Activated CD4-positive, alpha-beta memory T cell treated with anti-CD3 and anti-CD28 coated beads, Interleukin-2, amount 10 ng/mL, durations not matched to agents 7 days and 5 days (primary cell): Measurements from ENCODE around the gene STK32B. TPM values are rescaled to one million over a fixed set of nuclear protein-coding genes. Genes with fewer than 3 reads are reported as not detected.

ENCODE experiments used
- CTCF ChIA-PET: fragments of 350-600 bp; sonication (Branson Sonifier 250); formaldehyde crosslinking; loops from one replicate; lab custom pipeline; 2021; ENCODE audit warnings: antibody characterized with exemption, inconsistent platforms; lab: Charles Lee
- POLR2A ChIA-PET: fragments of 350-600 bp; sonication (Branson Sonifier 250); formaldehyde crosslinking; loops from one replicate; lab custom pipeline; 2021; ENCODE audit warnings: antibody characterized with exemption; lab: Charles Lee
- DNase-seq: peaks from one replicate; pipeline ENCODE4 v3.0.0-alpha.2; 2020
- H3K27ac Mint-ChIP-seq: one replicate; pipeline ENCODE4 v1.8.0; 2021; ENCODE audit warnings: mild to moderate bottlenecking, mixed read lengths
- H3K27me3 Mint-ChIP-seq: one replicate; pipeline ENCODE4 v1.8.0; 2021; ENCODE audit warnings: mixed read lengths
- H3K36me3 Mint-ChIP-seq: one replicate; pipeline ENCODE4 v1.8.0; 2021; ENCODE audit warnings: low read depth, mixed read lengths
- H3K4me1 Mint-ChIP-seq: one replicate; pipeline ENCODE4 v1.8.0; 2021; ENCODE audit warnings: mixed read lengths
- H3K4me3 Mint-ChIP-seq: one replicate; pipeline ENCODE4 v1.8.0; 2021; ENCODE audit warnings: mild to moderate bottlenecking, mixed read lengths
- H3K9me3 Mint-ChIP-seq: one replicate; pipeline ENCODE4 v1.8.0; 2021; ENCODE audit warnings: mixed read lengths
- total RNA-seq, 2 experiments: library from RNA; stranded (reverse); gene quantifications; one replicate each; pipeline ENCODE4 v1.2.3, GENCODE V29; 2021

STK32B gene
- total RNA-seq, 2 experiments from 2014 or later: not detected

GRCh38 chr4:5330339-5330989 is 279.2 kb downstream of the STK32B start:
- no peak for DNase-seq
- CTCF ChIA-PET: no interaction called here
- H3K9me3 Mint-ChIP-seq: peaks cover 6% of the 10 kb centered on the region
- H3K4me1 Mint-ChIP-seq: no peaks in the 10 kb centered on the region
- POLR2A ChIA-PET: no interaction called here
- no peak overlapping the region for H3K4me3 Mint-ChIP-seq
- H3K27ac Mint-ChIP-seq: no peak overlapping the region
- no peaks in the 10 kb centered on the region for H3K27me3 Mint-ChIP-seq
- no peaks in the 10 kb centered on the region for H3K36me3 Mint-ChIP-seq

DNA sequence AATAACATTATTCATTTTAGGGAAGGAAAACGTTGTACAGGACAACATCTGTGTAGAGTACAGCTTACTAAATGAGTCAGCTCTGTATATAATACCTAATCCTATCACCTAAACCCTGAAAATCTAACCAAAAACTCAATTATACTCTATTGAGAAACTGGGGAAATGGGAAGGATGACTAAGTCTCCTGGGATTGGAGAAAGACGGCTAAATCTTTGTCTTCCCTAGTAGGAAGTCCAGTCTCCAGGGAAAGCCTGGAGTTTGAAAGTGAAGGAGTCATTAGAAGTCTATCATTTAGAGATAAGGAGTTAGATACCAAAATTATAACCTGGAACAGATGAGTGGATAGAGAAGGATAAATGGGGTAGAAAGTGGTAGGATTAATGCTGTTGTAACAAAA is 286.5 kb downstream of the STK32B start:
- no peaks in the 10 kb centered on the region for H3K36me3 Mint-ChIP-seq
- no peaks in the 10 kb centered on the region for H3K27me3 Mint-ChIP-seq
- CTCF ChIA-PET: no interaction called here
- H3K27ac Mint-ChIP-seq: no peak overlapping the region
- no peak for DNase-seq
- POLR2A ChIA-PET: no interaction called here
- peaks cover 6% of the 10 kb centered on the region for H3K9me3 Mint-ChIP-seq
- H3K4me3 Mint-ChIP-seq: no peak overlapping the region
- H3K4me1 Mint-ChIP-seq: no peaks in the 10 kb centered on the region

DNA sequence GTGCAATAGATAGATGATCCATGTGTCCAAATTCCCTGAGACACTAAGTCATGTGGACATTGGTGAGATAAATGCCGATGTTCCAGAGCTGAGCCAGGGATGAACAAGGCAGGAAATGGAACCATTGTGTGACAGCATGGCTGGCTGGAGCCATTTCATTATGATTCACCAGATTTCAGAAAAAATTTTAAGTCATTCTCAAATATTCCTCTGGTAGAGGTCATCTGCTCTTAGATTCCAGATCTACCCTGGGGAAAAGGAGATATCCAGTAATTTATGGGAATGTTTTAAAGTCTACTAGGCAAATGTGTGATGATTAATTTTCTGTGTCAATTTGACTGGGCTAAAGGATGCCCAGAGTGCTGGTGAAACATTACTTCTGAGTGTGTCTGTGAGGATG is 287.3 kb downstream of the STK32B start:
- DNase-seq: no peak
- POLR2A ChIA-PET: no interaction called here
- Mint-ChIP-seq H3K27me3 (no peaks in the 10 kb centered on the region), H3K36me3 (no peaks in the 10 kb centered on the region), H3K9me3 (peaks cover 6% of the 10 kb centered on the region), H3K4me3 (no peak overlapping the region), H3K4me1 (no peaks in the 10 kb centered on the region), H3K27ac (no peak overlapping the region)
- CTCF ChIA-PET: no interaction called here

DNA sequence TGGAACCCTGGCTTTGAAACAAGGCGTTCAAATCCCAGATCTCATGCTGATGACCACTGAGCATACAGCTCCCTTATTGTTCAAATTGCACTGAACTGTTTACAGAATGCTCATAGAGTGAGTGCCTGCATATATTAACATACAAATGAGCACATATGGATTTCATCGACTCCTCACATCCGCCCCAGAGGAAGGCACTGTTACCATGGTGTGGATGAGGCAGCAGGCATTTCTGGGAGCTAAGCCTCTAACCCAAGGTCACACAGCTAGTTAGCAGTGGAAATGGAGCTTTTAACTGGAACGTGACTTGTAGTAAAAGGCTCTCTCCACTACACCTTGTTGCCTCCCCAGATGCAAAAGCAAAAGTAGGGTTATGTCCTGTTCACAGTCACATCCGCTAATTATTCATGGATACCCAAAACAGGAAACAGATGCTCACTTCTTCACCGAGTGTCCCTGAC is 289.7 kb downstream of the STK32B start:
- no peaks in the 10 kb centered on the region for H3K4me1 Mint-ChIP-seq
- no peak overlapping the region for H3K4me3 Mint-ChIP-seq
- H3K27ac Mint-ChIP-seq: no peak overlapping the region
- ChIA-PET CTCF (no interaction called here), POLR2A (no interaction called here)
- no peaks in the 10 kb centered on the region for H3K27me3 Mint-ChIP-seq
- H3K36me3 Mint-ChIP-seq: no peaks in the 10 kb centered on the region
- DNase-seq: no peak
- peaks cover 6% of the 10 kb centered on the region for H3K9me3 Mint-ChIP-seq

- DNase-seq: no peak
- no peak overlapping the region for H3K27ac Mint-ChIP-seq
- no peaks in the 10 kb centered on the region for H3K27me3 Mint-ChIP-seq
- no peaks in the 10 kb centered on the region for H3K4me1 Mint-ChIP-seq
- H3K9me3 Mint-ChIP-seq: peaks cover 6% of the 10 kb centered on the region
- no peaks in the 10 kb centered on the region for H3K36me3 Mint-ChIP-seq
- no peak overlapping the region for H3K4me3 Mint-ChIP-seq
- ChIA-PET CTCF (no interaction called here), POLR2A (no interaction called here)
These were observed 290.2 kb downstream of the STK32B start for GRCh38 chr4:5341526-5341925.

DNA sequence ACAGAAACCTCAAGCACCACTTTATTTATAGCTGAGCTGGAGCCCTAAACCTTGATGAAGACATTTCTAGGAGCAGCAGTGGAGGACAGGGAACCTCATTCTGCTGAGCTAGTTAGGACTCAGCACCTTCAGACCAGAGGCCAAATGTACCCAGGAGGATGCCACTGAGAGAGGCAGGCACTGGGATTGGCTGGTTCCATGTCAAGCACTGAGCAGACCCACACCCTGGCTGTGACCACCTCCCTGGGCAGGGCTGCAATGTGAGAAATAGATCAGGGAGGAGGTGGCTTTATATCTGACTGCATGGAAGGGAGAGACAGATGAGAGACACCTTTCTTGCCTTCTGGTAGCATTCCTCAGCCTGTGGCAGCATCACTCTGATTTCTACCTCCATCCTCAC is 304.6 kb downstream of the STK32B start:
- no peaks in the 10 kb centered on the region for H3K4me1 Mint-ChIP-seq
- H3K9me3 Mint-ChIP-seq: peaks cover 4% of the 10 kb centered on the region
- no peaks in the 10 kb centered on the region for H3K36me3 Mint-ChIP-seq
- H3K4me3 Mint-ChIP-seq: no peak overlapping the region
- no peak for DNase-seq
- CTCF ChIA-PET: no interaction called here
- H3K27me3 Mint-ChIP-seq: no peaks in the 10 kb centered on the region
- POLR2A ChIA-PET: no interaction called here
- H3K27ac Mint-ChIP-seq: no peak overlapping the region

DNA sequence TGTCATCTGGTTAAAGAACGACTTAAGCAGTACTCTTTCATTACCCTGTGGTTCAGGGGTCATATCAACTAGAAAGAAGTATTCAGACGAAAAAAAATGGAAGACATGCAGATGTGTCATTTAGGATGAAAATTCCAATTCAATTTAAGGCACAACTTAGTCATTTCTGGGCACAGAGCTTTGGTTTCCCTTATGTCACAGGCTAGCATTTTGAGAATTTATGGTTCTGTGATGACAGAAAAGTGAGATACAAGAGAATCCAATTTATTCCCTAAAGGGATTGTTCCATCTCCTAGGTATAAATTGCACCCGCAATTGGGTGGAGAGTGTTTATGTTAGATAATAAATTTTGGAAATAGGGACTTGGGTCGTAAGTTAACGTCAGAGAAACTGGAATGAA is 306.6 kb downstream of the STK32B start:
- no peaks in the 10 kb centered on the region for H3K27me3 Mint-ChIP-seq
- ChIA-PET CTCF (no interaction called here), POLR2A (no interaction called here)
- H3K9me3 Mint-ChIP-seq: peaks cover 4% of the 10 kb centered on the region
- H3K27ac Mint-ChIP-seq: no peak overlapping the region
- no peaks in the 10 kb centered on the region for H3K36me3 Mint-ChIP-seq
- no peak for DNase-seq
- H3K4me3 Mint-ChIP-seq: no peak overlapping the region
- no peaks in the 10 kb centered on the region for H3K4me1 Mint-ChIP-seq

- no peaks in the 10 kb centered on the region for H3K4me1 Mint-ChIP-seq
- CTCF ChIA-PET: no interaction called here
These were observed 310.7 kb downstream of the STK32B start for GRCh38 chr4:5361968-5362367.

GRCh38 chr4:5364406-5364805 is 313.1 kb downstream of the STK32B start:
- H3K36me3 Mint-ChIP-seq: no peaks in the 10 kb centered on the region
- peaks cover 3% of the 10 kb centered on the region for H3K9me3 Mint-ChIP-seq
- CTCF ChIA-PET: no interaction called here
- no peaks in the 10 kb centered on the region for H3K27me3 Mint-ChIP-seq
- H3K4me3 Mint-ChIP-seq: no peak overlapping the region
- H3K27ac Mint-ChIP-seq: no peak overlapping the region
- H3K4me1 Mint-ChIP-seq: no peaks in the 10 kb centered on the region
- no peak for DNase-seq
- POLR2A ChIA-PET: no interaction called here

More at GRCh38 chr4:5361968-5362367, 310.7 kb downstream of the STK32B start:
- no peak overlapping the region for H3K27ac Mint-ChIP-seq
- H3K27me3 Mint-ChIP-seq: no peaks in the 10 kb centered on the region
- peaks cover 4% of the 10 kb centered on the region for H3K9me3 Mint-ChIP-seq
- DNase-seq: no peak
- H3K36me3 Mint-ChIP-seq: no peaks in the 10 kb centered on the region
- POLR2A ChIA-PET: no interaction called here
- H3K4me3 Mint-ChIP-seq: no peak overlapping the region

GRCh38 chr4:5365071-5366008 is 314.1 kb downstream of the STK32B start:
- no peaks in the 10 kb centered on the region for H3K9me3 Mint-ChIP-seq
- H3K4me3 Mint-ChIP-seq: no peak overlapping the region
- H3K27ac Mint-ChIP-seq: no peak overlapping the region
- no peaks in the 10 kb centered on the region for H3K4me1 Mint-ChIP-seq
- CTCF ChIA-PET: no interaction called here
- H3K36me3 Mint-ChIP-seq: no peaks in the 10 kb centered on the region
- no peaks in the 10 kb centered on the region for H3K27me3 Mint-ChIP-seq
- POLR2A ChIA-PET: no interaction called here
- DNase-seq: no peak

GRCh38 chr4:5366009-5366386 is 314.7 kb downstream of the STK32B start:
- H3K27ac Mint-ChIP-seq: no peak overlapping the region
- no peaks in the 10 kb centered on the region for H3K9me3 Mint-ChIP-seq
- H3K4me1 Mint-ChIP-seq: no peaks in the 10 kb centered on the region
- no peak overlapping the region for H3K4me3 Mint-ChIP-seq
- ChIA-PET CTCF (no interaction called here), POLR2A (no interaction called here)
- H3K27me3 Mint-ChIP-seq: no peaks in the 10 kb centered on the region
- H3K36me3 Mint-ChIP-seq: no peaks in the 10 kb centered on the region
- no peak for DNase-seq

DNA sequence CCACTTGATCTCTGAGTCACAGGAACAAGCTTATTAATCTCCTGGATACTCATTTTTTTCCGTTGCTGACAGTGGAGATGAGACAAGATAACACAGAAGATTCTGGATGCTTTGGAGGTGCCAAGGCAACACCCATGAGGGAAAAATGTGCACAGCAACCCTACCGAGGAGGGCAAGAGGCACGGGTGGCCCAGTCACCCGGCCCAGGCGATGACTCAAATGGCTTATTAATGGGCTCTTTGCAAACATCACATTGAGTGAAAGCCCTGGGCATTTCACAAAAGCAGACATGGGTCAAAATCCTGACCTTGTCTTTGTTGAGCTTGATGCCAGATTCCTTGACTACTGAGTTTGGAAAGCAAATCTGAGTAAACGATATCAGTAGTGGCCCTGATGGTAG is 315.1 kb downstream of the STK32B start:
- Mint-ChIP-seq H3K27me3 (no peaks in the 10 kb centered on the region), H3K4me3 (no peak overlapping the region), H3K4me1 (no peaks in the 10 kb centered on the region), H3K9me3 (no peaks in the 10 kb centered on the region), H3K36me3 (no peaks in the 10 kb centered on the region), H3K27ac (no peak overlapping the region)
- DNase-seq: no peak
- CTCF ChIA-PET: no interaction called here
- POLR2A ChIA-PET: no interaction called here

GRCh38 chr4:5368426-5368825 is 317.1 kb downstream of the STK32B start:
- H3K4me1 Mint-ChIP-seq: no peaks in the 10 kb centered on the region

More at GRCh38 chr4:5368426-5368825, 317.1 kb downstream of the STK32B start:
- no peaks in the 10 kb centered on the region for H3K27me3 Mint-ChIP-seq
- no peaks in the 10 kb centered on the region for H3K9me3 Mint-ChIP-seq
- H3K27ac Mint-ChIP-seq: no peak overlapping the region
- no peak overlapping the region for H3K4me3 Mint-ChIP-seq
- ChIA-PET CTCF (no interaction called here), POLR2A (no interaction called here)
- H3K36me3 Mint-ChIP-seq: no peaks in the 10 kb centered on the region
- DNase-seq: no peak
